ENCODE data around the gene MTHFR.
A peak's percentile ranks its signal among the peaks of the same experiment; 100 is the strongest.

MTHFR gene

DNA sequence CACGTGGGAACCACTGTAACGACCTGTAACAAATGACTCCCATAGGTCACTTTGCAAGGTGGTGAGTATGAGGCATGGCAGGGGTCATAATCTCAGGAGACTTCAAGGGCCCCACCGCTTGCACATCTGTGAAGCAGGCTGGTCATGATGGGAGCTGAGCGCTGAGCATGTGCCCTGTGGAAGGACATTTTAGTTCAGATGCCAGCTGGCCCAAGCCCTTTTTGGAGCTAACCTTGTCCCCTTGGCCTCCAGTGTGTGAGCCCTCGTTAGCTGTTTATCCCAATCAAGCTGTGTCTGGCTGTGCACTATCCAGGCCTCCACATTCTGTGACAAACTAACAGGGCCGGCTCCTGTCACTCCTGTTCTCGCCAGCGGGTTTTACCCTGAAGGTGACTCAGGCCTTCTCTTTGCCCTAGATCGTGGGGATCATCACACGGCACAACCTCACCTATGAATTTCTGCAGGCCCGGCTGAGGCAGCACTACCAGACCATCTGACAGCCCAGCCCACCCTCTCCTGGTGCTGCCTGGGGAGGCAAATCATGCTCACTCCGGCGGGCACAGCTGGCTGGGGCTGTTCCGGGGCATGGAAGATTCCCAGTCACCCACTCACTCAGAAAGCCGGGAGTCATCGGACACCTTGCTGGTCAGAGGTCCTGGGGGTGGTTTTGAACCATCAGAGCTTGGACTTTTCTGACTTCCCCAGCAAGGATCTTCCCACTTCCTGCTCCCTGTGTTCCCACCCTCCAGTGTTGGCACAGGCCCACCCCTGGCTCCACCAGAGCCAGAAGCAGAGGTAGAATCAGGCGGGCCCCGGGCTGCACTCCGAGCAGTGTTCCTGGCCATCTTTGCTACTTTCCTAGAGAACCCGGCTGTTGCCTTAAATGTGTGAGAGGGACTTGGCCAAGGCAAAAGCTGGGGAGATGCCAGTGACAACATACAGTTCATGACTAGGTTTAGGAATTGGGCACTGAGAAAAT lies 34.3 kb upstream of the MTHFR start:
- TF ChIP-seq, protein P1, sequence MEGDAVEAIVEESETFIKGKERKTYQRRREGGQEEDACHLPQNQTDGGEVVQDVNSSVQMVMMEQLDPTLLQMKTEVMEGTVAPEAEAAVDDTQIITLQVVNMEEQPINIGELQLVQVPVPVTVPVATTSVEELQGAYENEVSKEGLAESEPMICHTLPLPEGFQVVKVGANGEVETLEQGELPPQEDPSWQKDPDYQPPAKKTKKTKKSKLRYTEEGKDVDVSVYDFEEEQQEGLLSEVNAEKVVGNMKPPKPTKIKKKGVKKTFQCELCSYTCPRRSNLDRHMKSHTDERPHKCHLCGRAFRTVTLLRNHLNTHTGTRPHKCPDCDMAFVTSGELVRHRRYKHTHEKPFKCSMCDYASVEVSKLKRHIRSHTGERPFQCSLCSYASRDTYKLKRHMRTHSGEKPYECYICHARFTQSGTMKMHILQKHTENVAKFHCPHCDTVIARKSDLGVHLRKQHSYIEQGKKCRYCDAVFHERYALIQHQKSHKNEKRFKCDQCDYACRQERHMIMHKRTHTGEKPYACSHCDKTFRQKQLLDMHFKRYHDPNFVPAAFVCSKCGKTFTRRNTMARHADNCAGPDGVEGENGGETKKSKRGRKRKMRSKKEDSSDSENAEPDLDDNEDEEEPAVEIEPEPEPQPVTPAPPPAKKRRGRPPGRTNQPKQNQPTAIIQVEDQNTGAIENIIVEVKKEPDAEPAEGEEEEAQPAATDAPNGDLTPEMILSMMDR (IDR thresholded peaks at IDR 0.05; ENCODE audit: low read depth, low read length) = no peak
- no peaks in the 10 kb centered on the region for H3K9me3 ChIP-seq (ENCODE audit: severe bottlenecking)
- no peak for DNase-seq
- no peaks in the 10 kb centered on the region for H3K27me3 ChIP-seq (ENCODE audit: insufficient read depth, low read depth, severe bottlenecking)
- no peak overlapping the region for H3K27ac ChIP-seq
- no peak overlapping the region for H3K4me3 ChIP-seq (ENCODE audit: low read depth, low read length)
- peaks cover 83% of the 10 kb centered on the region for H3K36me3 ChIP-seq

DNA sequence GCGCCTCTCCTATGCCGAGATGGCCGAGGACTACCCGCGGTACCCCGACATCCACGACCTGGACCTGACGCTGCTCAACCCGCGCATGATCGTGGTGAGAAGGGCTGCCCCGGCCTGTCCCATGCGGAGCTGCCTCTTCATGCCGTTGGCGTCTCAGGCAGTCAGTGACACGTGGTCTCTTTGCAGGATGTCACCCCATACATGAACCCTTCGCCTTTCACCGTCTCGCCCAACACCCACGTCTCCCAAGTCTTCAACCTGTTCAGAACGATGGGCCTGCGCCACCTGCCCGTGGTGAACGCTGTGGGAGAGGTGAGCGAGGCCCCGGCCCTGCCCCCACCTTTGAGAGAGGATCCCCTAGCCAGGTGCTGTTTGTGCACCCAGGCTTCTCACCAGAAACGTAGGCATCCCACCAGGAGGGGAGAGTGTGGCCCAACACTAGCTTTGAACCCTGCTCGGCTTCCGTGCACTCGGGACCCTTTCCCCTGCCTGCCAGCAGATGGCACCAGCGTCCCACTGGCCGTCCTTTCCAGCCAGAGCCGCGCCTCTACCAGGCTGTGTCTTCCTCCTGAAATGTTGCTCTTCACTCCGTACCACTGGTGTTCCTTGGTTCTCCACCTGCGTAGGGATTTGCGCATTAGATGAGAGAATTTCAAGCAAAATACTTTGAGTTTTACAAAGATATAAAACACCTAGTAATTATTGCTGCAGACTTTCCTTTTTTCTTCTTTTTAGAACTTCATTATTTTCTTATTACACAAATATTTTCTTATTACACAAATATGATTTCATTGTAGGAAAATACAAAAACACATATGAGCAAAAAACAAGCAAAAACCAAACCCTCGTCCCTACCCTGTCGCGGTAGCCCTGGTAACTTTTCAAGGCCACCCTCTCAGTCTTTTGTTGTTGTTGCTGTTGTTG lies 32.8 kb upstream of the MTHFR start:
- TF ChIP-seq, protein P1 (IDR thresholded peaks at IDR 0.05; ENCODE audit: low read depth, low read length) = peak; percentile 99
- peak; percentile 67 for DNase-seq
- H3K36me3 ChIP-seq = peaks cover 85% of the 10 kb centered on the region

DNA sequence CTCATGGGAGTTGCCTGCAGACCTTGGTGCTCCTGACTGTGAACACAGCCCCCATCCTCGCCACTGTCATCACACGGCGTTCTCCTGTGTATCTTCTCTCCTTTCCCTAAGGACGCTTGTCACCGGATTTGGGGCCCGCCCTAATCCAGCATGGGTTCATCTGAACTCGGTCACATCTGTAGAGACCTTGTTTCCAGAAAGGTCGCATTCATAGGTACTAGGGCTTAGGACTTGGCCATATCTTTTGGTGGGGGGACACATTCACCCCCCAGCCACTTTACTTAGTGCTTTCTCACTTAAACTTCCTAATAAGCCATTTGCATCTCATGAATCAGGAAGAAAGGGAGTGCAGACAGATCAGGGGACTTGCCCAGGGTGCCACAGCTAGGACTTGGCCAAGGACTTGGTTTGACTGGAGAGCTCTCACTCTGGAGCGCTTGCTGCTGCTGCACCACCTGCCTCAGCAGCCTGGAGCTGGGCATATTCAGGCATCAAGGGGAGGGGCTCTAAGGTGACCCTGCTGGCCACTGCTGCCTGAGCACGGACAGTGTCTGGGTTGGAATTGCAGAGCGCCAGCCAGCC lies 32.1 kb upstream of the MTHFR start:
- Histone ChIP-seq H3K27me3 (ENCODE audit: insufficient read depth, low read depth, severe bottlenecking) (no peaks in the 10 kb centered on the region), H3K4me3 (ENCODE audit: low read depth, low read length) (no peak overlapping the region), H3K27ac (no peak overlapping the region), H3K9me3 (ENCODE audit: severe bottlenecking) (no peaks in the 10 kb centered on the region), H3K36me3 (peaks cover 87% of the 10 kb centered on the region)
- TF ChIP-seq, protein P1 (IDR thresholded peaks at IDR 0.05; ENCODE audit: low read depth, low read length) = no peak
- DNase-seq = no peak

More for the DNA sequence above, 32.8 kb upstream of the MTHFR start:
- Histone ChIP-seq H3K27ac (no peak overlapping the region), H3K27me3 (ENCODE audit: insufficient read depth, low read depth, severe bottlenecking) (no peaks in the 10 kb centered on the region), H3K9me3 (ENCODE audit: severe bottlenecking) (no peaks in the 10 kb centered on the region), H3K4me3 (ENCODE audit: low read depth, low read length) (no peak overlapping the region)

DNA sequence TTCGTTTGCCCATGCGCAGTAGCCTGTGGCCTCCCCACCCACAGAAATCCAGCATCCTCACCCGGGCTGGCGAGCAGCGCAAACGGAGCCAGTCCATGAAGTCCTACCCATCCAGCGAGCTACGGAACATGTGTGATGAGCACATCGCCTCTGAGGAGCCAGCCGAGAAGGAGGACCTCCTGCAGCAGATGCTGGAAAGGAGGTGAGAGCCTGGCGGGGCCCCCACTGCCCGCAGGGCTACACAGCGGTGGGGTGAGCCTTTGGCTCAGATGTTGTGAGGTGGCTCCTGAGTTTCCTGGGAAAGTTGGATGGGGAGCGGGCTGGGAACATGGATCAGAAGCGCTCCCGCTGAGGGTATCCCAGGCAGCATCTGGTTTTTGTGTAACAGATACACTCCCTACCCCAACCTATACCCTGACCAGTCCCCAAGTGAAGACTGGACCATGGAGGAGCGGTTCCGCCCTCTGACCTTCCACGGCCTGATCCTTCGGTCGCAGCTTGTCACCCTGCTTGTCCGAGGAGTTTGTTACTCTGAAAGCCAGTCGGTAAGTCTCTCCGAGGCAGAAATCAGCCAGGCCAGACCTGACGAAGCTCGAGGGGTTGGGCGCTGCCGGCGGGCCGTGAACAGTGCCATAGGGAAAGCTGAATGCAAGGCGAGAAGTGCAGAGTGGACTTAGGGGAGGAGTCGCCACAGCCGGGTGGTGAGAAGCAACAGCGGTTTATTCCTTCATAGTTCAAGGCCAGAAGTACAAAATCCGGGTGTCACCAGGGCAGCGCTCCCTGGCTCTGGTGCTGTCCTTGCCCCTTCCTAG lies 31.4 kb upstream of the MTHFR start:
- H3K27ac ChIP-seq = no peak overlapping the region
- H3K9me3 ChIP-seq (ENCODE audit: severe bottlenecking) = no peaks in the 10 kb centered on the region
- H3K27me3 ChIP-seq (ENCODE audit: insufficient read depth, low read depth, severe bottlenecking) = no peaks in the 10 kb centered on the region
- peaks cover 84% of the 10 kb centered on the region for H3K36me3 ChIP-seq
- DNase-seq = no peak
- no peak overlapping the region for H3K4me3 ChIP-seq (ENCODE audit: low read depth, low read length)
- TF ChIP-seq, protein P1 (IDR thresholded peaks at IDR 0.05; ENCODE audit: low read depth, low read length) = no peak

Data from WERI-Rb-1 (cell line).